CD4-positive, CD25-positive, alpha-beta regulatory T cell (primary cell): ENCODE measurements around the gene CXCL14. TPM values are rescaled to one million over a fixed set of nuclear protein-coding genes. Genes with fewer than 3 reads are reported as not detected.

Experiments
- ATAC-seq, 2 donors: fragments of 150-1000 bp; cut with Tn5 transposase; one replicate each; pipeline ENCODE4 v1.10.0; 2021; ENCODE audit warnings: low read depth in 2 of 2, moderate number of reproducible peaks in 2 of 2, moderate library complexity in 1 of 2
- DNase-seq, 3 donors: peaks; one replicate each; pipeline versions ENCODE4 v3.0.0 to v3.0.0-alpha.2; 2012 to 2022; ENCODE audit warnings: mixed read lengths in 1 of 3
- H3K27ac ChIP-seq: one replicate; pipeline ENCODE4 v1.7.0; 2013; ENCODE audit warnings: mild to moderate bottlenecking, low read length; ENCODE audit not compliant: insufficient read depth, poor library complexity, severe bottlenecking
- H3K27me3 ChIP-seq: one replicate; pipeline ENCODE4 v1.7.0; 2013; ENCODE audit warnings: low read length; ENCODE audit not compliant: control insufficient read depth, insufficient read depth
- H3K36me3 ChIP-seq: one replicate; pipeline ENCODE4 v1.7.0; 2013; ENCODE audit warnings: mild to moderate bottlenecking, low read length, moderate library complexity; ENCODE audit not compliant: control insufficient read depth, insufficient read depth
- H3K4me1 ChIP-seq: 2 replicates; pipeline ENCODE4 v1.7.0; 2013; ENCODE audit warnings: mild to moderate bottlenecking, low read length; ENCODE audit not compliant: insufficient read depth, control insufficient read depth, poor library complexity, severe bottlenecking
- H3K4me3 ChIP-seq: one replicate; pipeline ENCODE4 v1.7.0; 2013; ENCODE audit warnings: low read depth, mild to moderate bottlenecking, low read length, moderate library complexity
- H3K9me3 ChIP-seq, 2 experiments: 1 replicate in 1 of 2; 2 replicates in 1 of 2; pipeline ENCODE4 v1.7.0; 2013; ENCODE audit warnings: low read length in 2 of 2, mild to moderate bottlenecking in 1 of 2, moderate library complexity in 1 of 2; ENCODE audit not compliant: control insufficient read depth in 2 of 2
- H3K27ac Mint-ChIP-seq, 3 donors: one replicate each; pipeline ENCODE4 v1.8.0; 2020 to 2022; ENCODE audit warnings: mild to moderate bottlenecking in 3 of 3, mixed read lengths in 3 of 3, moderate library complexity in 2 of 3
- H3K27me3 Mint-ChIP-seq: one replicate; pipeline ENCODE4 v1.8.0; 2022; ENCODE audit warnings: mild to moderate bottlenecking, mixed read lengths
- H3K36me3 Mint-ChIP-seq: one replicate; pipeline ENCODE4 v1.8.0; 2020; ENCODE audit warnings: mixed read lengths
- H3K4me1 Mint-ChIP-seq, 4 donors: one replicate each; pipeline ENCODE4 v1.8.0; 2020 to 2022; ENCODE audit warnings: mixed read lengths in 4 of 4, mild to moderate bottlenecking in 1 of 4
- H3K4me3 Mint-ChIP-seq, 4 donors: one replicate each; pipeline ENCODE4 v1.8.0; 2020 to 2022; ENCODE audit warnings: mild to moderate bottlenecking in 4 of 4, mixed read lengths in 4 of 4, moderate library complexity in 3 of 4
- H3K9me3 Mint-ChIP-seq, 7 donors: one replicate each; pipeline ENCODE4 v1.8.0; 2020 to 2022; ENCODE audit warnings: mixed read lengths in 7 of 7, mild to moderate bottlenecking in 3 of 7, moderate library complexity in 2 of 7
- polyA plus RNA-seq, 4 donors: library from polyadenylated mRNA; unstranded; fragments of 300-500 nt; fragmentation: Illumina TruSeq; gene quantifications; one replicate each; pipeline ENCODE4 v1.2.3, GENCODE V29; 2021
- total RNA-seq: library from RNA; stranded (reverse); gene quantifications from one replicate; pipeline ENCODE4 v1.2.3, GENCODE V29; 2022

Gene CXCL14
- total and polyA plus RNA-seq, 5 donors from 2014 or later = not detected

DNA sequence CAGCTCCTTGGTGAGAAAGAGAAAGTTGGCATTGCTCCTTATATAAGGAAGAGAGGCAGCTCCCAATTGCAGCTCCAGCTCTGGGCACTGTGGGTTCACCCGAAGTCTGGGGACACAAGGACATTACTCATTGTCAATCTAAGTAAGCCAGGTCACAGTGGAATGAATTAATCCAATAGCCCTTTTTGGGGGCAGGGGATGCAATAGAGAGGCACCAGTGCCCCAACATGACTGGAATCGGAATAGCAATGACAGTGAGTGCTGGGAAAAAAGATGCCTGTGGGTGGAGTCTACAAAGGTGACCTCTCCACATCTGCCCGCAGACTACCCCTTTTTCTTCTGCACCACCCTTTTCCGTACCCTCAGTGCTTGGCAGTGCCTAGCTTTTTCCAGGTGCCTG is 31.9 kb downstream of the CXCL14 start:
- ATAC-seq = no peak

DNA sequence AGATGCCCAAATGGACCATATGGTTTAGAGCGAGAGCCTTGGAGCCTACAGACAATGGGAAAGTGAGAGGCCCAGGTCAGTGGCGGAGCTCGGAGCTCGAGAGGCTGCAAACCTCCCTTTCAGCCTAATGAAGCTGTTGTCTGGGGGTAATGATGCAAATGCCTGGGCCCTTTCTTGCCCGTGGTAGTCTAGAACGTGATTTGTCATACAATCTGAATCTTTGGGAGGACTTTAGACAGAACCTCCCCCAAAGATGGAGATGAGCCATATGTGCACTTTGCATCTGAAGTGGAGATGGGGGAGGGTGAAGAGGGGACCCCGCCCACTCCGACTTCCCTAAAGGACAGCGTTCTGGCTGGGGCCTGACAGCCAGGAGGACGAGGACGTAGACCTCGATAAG is 32.7 kb downstream of the CXCL14 start:
- H3K4me3 Mint-ChIP-seq = peak overlapping the region in 1 of 4 donors; percentile 63
- H3K36me3 Mint-ChIP-seq = no peaks in the 10 kb centered on the region
- Histone ChIP-seq H3K27ac (no peak overlapping the region), H3K4me1 (peaks cover 15% of the 10 kb centered on the region), H3K4me3 (no peak overlapping the region), H3K36me3 (no peaks in the 10 kb centered on the region), H3K27me3 (peaks cover 34% of the 10 kb centered on the region), H3K9me3 (no peaks in the 10 kb centered on the region)
- H3K4me1 Mint-ChIP-seq = peaks cover 4 to 21% (median 9%) of the 10 kb centered on the region in 4 donors
- ATAC-seq = no peak
- H3K27ac Mint-ChIP-seq = no peak overlapping the region
- peaks cover 0 to 3% (median 0%) of the 10 kb centered on the region in 7 donors for H3K9me3 Mint-ChIP-seq
- peaks cover 78% of the 10 kb centered on the region for H3K27me3 Mint-ChIP-seq
- no peak for DNase-seq

More for the DNA sequence above, 31.9 kb downstream of the CXCL14 start:
- Histone ChIP-seq H3K4me1 (peaks cover 15% of the 10 kb centered on the region), H3K27me3 (peaks cover 26% of the 10 kb centered on the region), H3K27ac (no peak overlapping the region), H3K9me3 (no peaks in the 10 kb centered on the region), H3K4me3 (no peak overlapping the region), H3K36me3 (no peaks in the 10 kb centered on the region)
- no peaks in the 10 kb centered on the region for H3K36me3 Mint-ChIP-seq
- no peak overlapping the region for H3K27ac Mint-ChIP-seq
- H3K9me3 Mint-ChIP-seq = peaks cover 0 to 3% (median 0%) of the 10 kb centered on the region in 7 donors
- no peak for DNase-seq
- H3K27me3 Mint-ChIP-seq = peaks cover 74% of the 10 kb centered on the region
- H3K4me3 Mint-ChIP-seq = no peak overlapping the region
- H3K4me1 Mint-ChIP-seq = peaks cover 4 to 20% (median 7%) of the 10 kb centered on the region in 4 donors

DNA sequence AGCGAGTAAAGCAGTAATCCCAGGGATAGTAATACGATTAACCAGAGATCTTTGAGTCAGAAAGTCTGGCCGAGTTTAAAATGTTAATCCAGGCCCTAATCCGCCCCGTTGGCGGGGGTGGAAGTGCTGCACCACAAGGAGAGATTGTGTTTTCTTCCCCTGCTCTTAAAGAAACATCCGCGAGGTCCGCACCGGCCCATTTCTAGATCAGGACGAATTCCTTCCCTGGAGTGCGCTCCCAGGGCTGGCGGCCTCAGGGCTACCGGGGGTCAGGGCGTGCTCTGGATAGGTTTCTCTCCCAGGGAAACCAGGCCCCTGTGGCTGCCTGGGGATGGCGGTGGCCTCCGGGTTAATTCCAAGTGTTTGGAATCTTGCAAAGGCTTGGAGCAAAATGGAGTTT is 33.7 kb downstream of the CXCL14 start:
- no peak overlapping the region for H3K27ac ChIP-seq
- peaks cover 15% of the 10 kb centered on the region for H3K4me1 ChIP-seq
- no peaks in the 10 kb centered on the region for H3K36me3 ChIP-seq
- Mint-ChIP-seq H3K27ac (no peak overlapping the region), H3K4me3 (peak overlapping the region in 3 of 4 donors; percentile 8 to 85 (median 33)), H3K9me3 (peaks cover 0 to 3% (median 0%) of the 10 kb centered on the region in 7 donors), H3K27me3 (peaks cover 81% of the 10 kb centered on the region), H3K36me3 (no peaks in the 10 kb centered on the region), H3K4me1 (peaks cover 4 to 21% (median 9%) of the 10 kb centered on the region in 4 donors)
- peaks cover 42% of the 10 kb centered on the region for H3K27me3 ChIP-seq
- ATAC-seq (no peak), DNase-seq (no peak)
- H3K4me3 ChIP-seq = no peak overlapping the region
- no peaks in the 10 kb centered on the region for H3K9me3 ChIP-seq

DNA sequence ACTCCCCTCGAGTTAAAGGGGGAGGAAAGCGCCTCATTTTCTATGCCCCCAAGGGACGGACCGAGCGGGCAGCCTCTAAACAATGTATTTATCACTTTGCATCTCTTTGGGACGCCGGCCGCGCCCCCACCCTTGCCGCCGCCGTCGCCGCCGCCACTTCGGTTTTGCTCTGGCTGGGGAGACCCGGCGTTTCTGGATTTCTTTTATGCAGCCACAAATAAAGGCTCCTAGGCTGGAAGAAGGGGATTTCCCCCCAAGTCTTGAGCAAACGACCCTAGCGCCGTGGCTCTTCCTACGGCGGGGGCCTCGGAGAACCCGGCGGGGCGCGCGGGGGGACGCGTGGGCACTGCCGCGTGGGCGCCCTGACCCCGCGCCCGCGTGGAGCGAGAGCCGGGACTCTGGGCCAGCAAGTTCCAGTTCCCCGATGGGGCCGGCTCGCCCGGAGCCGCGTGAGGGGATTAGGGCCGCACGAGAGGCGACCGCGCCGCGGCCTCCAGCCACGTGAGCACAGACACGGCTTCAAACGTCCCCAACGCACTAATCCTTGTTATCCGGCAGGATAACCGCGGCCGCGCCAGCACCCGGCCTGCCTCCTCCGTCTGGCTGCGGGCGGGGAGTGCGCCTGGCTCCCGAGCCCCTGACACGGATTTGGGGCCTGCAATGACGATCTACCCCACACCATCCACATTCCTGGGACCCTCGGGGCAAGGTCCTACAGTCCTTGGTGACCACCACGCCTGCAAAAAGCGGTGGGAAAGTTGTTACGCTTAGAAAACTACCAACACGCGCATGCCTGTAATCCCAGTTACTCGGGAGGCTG is 35.1 kb downstream of the CXCL14 start:
- no peaks in the 10 kb centered on the region for H3K36me3 ChIP-seq
- H3K4me1 ChIP-seq = peaks cover 15% of the 10 kb centered on the region
- no peak overlapping the region for H3K27ac ChIP-seq
- no peaks in the 10 kb centered on the region for H3K36me3 Mint-ChIP-seq
- H3K9me3 ChIP-seq = no peaks in the 10 kb centered on the region
- peak overlapping the region in 1 of 3 donors; percentile 35 for H3K27ac Mint-ChIP-seq
- H3K4me1 Mint-ChIP-seq = peaks cover 4 to 21% (median 9%) of the 10 kb centered on the region in 4 donors
- peak overlapping the region; percentile 69 for H3K4me3 ChIP-seq
- ATAC-seq (no peak), DNase-seq (no peak)
- H3K27me3 ChIP-seq = peaks cover 46% of the 10 kb centered on the region
- peak overlapping the region; percentile 79 to 93 (median 84) for H3K4me3 Mint-ChIP-seq
- H3K27me3 Mint-ChIP-seq = peaks cover 76% of the 10 kb centered on the region
- peaks cover 0 to 3% (median 0%) of the 10 kb centered on the region in 7 donors for H3K9me3 Mint-ChIP-seq

DNA sequence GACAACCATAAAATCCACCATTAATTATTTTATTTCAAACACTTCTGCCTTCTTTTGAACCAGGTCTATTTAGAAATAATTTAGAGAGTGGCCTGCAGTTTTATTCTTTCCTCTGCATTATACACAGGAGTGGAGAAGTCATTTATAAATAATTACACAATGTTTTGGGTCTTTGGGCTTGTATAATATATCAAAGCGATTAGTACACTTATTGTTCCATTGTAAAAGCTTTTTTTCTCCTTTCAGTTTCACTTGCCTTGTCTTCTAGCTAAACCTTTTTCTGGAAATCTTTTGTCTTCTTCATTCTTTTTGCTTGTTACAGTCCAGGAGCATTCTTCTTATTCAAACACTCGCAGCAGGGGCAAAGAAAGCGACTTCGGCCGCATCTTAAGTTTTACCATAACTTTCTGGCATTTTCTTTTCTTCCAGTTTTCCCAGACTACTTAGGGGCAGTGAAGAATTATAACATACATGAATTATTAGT is 35.7 kb downstream of the CXCL14 start:
- no peaks in the 10 kb centered on the region for H3K9me3 ChIP-seq
- H3K4me3 ChIP-seq = peak overlapping the region; percentile 41
- peaks cover 0 to 3% (median 0%) of the 10 kb centered on the region in 7 donors for H3K9me3 Mint-ChIP-seq
- H3K36me3 ChIP-seq = no peaks in the 10 kb centered on the region
- H3K27ac Mint-ChIP-seq = no peak overlapping the region
- H3K36me3 Mint-ChIP-seq = no peaks in the 10 kb centered on the region
- peaks cover 4 to 21% (median 9%) of the 10 kb centered on the region in 4 donors for H3K4me1 Mint-ChIP-seq
- peaks cover 82% of the 10 kb centered on the region for H3K27me3 Mint-ChIP-seq
- H3K4me3 Mint-ChIP-seq = peak overlapping the region; percentile 65 to 93 (median 80)
- ATAC-seq (no peak), DNase-seq (no peak)
- H3K27me3 ChIP-seq = peaks cover 47% of the 10 kb centered on the region
- no peak overlapping the region for H3K27ac ChIP-seq
- peaks cover 15% of the 10 kb centered on the region for H3K4me1 ChIP-seq

DNA sequence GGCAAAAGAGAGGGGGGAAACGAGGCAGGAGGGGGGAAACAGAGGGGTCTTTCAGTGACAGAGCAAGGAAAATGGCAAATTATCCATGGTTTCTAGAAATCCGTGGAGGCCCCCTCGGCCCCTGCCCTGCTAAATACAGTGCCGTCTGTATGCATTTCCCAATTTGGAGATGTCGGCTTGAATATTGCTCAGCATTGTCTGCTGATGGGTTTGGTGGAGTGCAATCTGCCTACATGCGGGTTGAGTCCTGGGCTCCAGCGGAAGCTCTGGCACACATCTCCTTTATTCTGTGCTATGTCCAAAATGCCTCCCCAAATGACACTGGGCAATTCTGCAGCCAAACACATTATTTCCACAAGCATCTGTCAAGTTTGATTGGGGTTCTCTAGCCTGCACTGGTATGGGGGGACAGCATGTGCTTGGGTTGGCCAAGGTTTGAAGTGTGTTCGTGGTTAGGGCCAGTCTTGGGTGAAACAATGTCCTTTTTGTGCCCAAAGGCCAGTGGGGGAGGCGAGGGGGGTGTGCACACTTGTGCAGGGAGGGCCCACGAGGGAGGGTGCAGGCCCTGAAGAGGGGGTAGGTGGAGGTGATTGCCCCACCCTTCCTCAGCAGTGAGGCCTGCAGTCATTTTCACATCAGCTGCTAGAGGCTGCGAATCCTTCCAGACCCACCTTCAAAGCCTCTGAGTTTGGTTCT is 36.8 kb downstream of the CXCL14 start:
- Histone ChIP-seq H3K27me3 (peaks cover 54% of the 10 kb centered on the region), H3K4me3 (no peak overlapping the region), H3K36me3 (no peaks in the 10 kb centered on the region), H3K4me1 (peaks cover 15% of the 10 kb centered on the region), H3K27ac (no peak overlapping the region), H3K9me3 (no peaks in the 10 kb centered on the region)
- peaks cover 0 to 3% (median 0%) of the 10 kb centered on the region in 7 donors for H3K9me3 Mint-ChIP-seq
- H3K27ac Mint-ChIP-seq = no peak overlapping the region
- H3K4me1 Mint-ChIP-seq = peaks cover 4 to 21% (median 9%) of the 10 kb centered on the region in 4 donors
- ATAC-seq (no peak), DNase-seq (no peak)
- no peaks in the 10 kb centered on the region for H3K36me3 Mint-ChIP-seq
- peaks cover 82% of the 10 kb centered on the region for H3K27me3 Mint-ChIP-seq
- no peak overlapping the region for H3K4me3 Mint-ChIP-seq

DNA sequence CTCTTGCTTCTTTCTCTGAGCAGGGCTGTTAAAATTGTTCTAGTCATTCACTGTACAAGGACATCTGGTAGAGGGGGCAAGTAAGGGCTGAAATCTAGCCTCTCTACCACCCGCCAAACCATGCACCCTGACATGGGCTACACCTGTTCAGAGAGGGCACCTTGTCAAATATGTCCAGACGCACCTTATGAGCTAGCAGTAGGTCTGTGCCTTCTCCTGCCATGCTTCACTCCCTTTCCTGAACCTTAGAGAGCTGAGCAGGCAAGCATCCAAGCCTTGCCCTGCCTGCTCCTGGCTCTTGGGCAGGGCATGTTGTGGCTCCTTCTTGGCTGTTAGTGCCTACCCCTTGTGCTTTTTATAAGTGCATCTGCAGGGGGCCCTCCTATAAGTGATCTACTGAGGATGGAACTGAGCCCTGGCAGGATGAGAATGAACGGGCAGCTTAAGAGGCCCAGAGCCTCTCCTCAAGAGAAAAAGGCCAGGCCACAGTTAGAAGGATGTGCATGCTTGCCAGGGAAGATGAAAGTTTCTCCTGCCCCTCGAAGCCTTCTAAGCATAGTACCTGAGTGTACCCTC is 39.3 kb downstream of the CXCL14 start:
- Mint-ChIP-seq H3K27ac (no peak overlapping the region), H3K27me3 (peaks cover 71% of the 10 kb centered on the region), H3K36me3 (no peaks in the 10 kb centered on the region), H3K9me3 (peaks cover 0 to 1% (median 0%) of the 10 kb centered on the region in 7 donors), H3K4me3 (no peak overlapping the region), H3K4me1 (peaks cover 4 to 19% (median 9%) of the 10 kb centered on the region in 4 donors)
- Histone ChIP-seq H3K36me3 (no peaks in the 10 kb centered on the region), H3K4me3 (no peak overlapping the region), H3K27ac (no peak overlapping the region), H3K27me3 (peaks cover 47% of the 10 kb centered on the region), H3K4me1 (peaks cover 15% of the 10 kb centered on the region), H3K9me3 (no peaks in the 10 kb centered on the region)
- ATAC-seq = no peak
- no peak for DNase-seq
